HepG2 (cell line): ENCODE results near the gene CRNKL1. TPM values are rescaled to one million over a fixed set of nuclear protein-coding genes. Genes with fewer than 3 reads are reported as not detected.

Source experiments
- AHR ChIP-seq: IDR thresholded peaks from 2 replicates; pipeline ENCODE4 v1.6.1; 2018; ENCODE audit warnings: missing genetic modification reagents, missing compliant biosample characterization
- BATF2 ChIP-seq: sonication (generic); formaldehyde crosslinking; IDR thresholded peaks from 2 replicates; pipeline ENCODE4 v1.8.0; 2022; ENCODE audit warnings: mild to moderate bottlenecking, missing genetic modification reagents, moderate library complexity
- CEBPZ ChIP-seq: IDR thresholded peaks from 2 replicates; pipeline ENCODE4 v1.6.1; 2012; ENCODE audit warnings: low read length, improper control_type of control experiment
- MATR3 ChIP-seq: sonication (generic); formaldehyde crosslinking; IDR thresholded peaks from 2 replicates; pipeline ENCODE4 v1.4.0; 2020; ENCODE audit warnings: missing genetic modification reagents
- MAZ ChIP-seq, 2 experiments: sonication (generic) in 1 of 2; formaldehyde crosslinking in 1 of 2; IDR thresholded peaks; 2 replicates each; pipeline versions ENCODE4 v1.5.0 to v1.6.1; 2012 to 2020; ENCODE audit warnings: low read depth in 2 of 2, mild to moderate bottlenecking in 2 of 2, borderline replicate concordance in 1 of 2, improper control_type of control experiment in 1 of 2, low read length in 1 of 2, missing genetic modification reagents in 1 of 2, moderate library complexity in 1 of 2
- NBN ChIP-seq: fragments of 450-650 bp; conservative IDR thresholded peaks from 2 replicates; pipeline ENCODE4 v1.6.1; 2017
- PRDM10 ChIP-seq: sonication (generic); formaldehyde crosslinking; IDR thresholded peaks from 2 replicates; pipeline ENCODE4 v1.4.0; 2020; ENCODE audit warnings: low read depth, missing genetic modification reagents
- TGIF2 ChIP-seq: IDR thresholded peaks from 2 replicates; pipeline ENCODE4 v1.6.1; 2016; ENCODE audit warnings: control low read depth, missing compliant biosample characterization
- ZBTB4 ChIP-seq: sonication (generic); formaldehyde crosslinking; IDR thresholded peaks from 2 replicates; pipeline ENCODE4 v1.4.0; 2020; ENCODE audit warnings: missing genetic modification reagents, mild to moderate bottlenecking, borderline replicate concordance
- ZNF468 ChIP-seq: sonication (generic); formaldehyde crosslinking; IDR thresholded peaks from 2 replicates; pipeline ENCODE4 v1.8.0; 2022; ENCODE audit warnings: mild to moderate bottlenecking, moderate library complexity, missing genetic modification reagents
- ZNF703 ChIP-seq: sonication (generic); formaldehyde crosslinking; IDR thresholded peaks from 2 replicates; pipeline ENCODE4 v1.5.1; 2020; ENCODE audit warnings: missing genetic modification reagents, mild to moderate bottlenecking, moderate library complexity, borderline replicate concordance
- ZSCAN31 ChIP-seq: sonication (generic); formaldehyde crosslinking; IDR thresholded peaks from 2 replicates; pipeline ENCODE4 v1.5.0; 2020; ENCODE audit warnings: low read depth, mild to moderate bottlenecking, missing genetic modification reagents
- polyA plus RNA-seq, 8 experiments: library from polyadenylated mRNA; depleted of rRNA in 3 of 8; stranded (reverse) in 7 of 8; unstranded in 1 of 8; fragments of >200 nt; fragmentation: Illumina TruSeq in 4 of 8; extraction: Trizol in 4 of 8; gene quantifications; 2 replicates each; pipeline versions ENCODE4 v1.2.1 to v1.2.3, GENCODE V29; 2011 to 2016; ENCODE audit warnings: low read depth in 4 of 8, missing spikeins in 1 of 8, mixed read lengths in 1 of 8; ENCODE audit not compliant: insufficient read depth in 1 of 8
- total RNA-seq, 5 experiments: library from RNA; depleted of rRNA; stranded (reverse); fragments of >200 nt; fragmentation: Illumina TruSeq; extraction: Trizol; gene quantifications; 2 replicates each; pipeline ENCODE4 v1.2.3, GENCODE V29; 2016; ENCODE audit warnings: low read depth in 1 of 5

CRNKL1 gene
- total and polyA plus RNA-seq, 2 of the 13 experiments (the other 11 are each of a cell fraction or from before 2014, with no cell fraction given), result 12.3 to 64.5 TPM

GRCh38 chr20:19993958-19994669, 58.2 kb downstream of the CRNKL1 start (continued):
- TF ChIP-seq CEBPZ (no peak), ZNF703 (no peak), NBN (no peak), MAZ (IDR thresholded peaks at IDR 0.05; ENCODE audit: borderline replicate concordance, low read depth, low read length) (no peak), MAZ (CRISPR knock-in tag; IDR thresholded peaks at IDR 0.05; ENCODE audit: low read depth) (0 out of 2 replicates have a peak, but pooled peaks have one; percentile 23), ZSCAN31 (CRISPR knock-in tag) (no peak), AHR (CRISPR knock-in tag) (no peak), BATF2 (CRISPR knock-in tag) (no peak), MATR3 (CRISPR knock-in tag) (0 out of 2 replicates have a peak, but pooled peaks have one; percentile 30), TGIF2 (no peak), PRDM10 (CRISPR knock-in tag) (0 out of 2 replicates have a peak, but pooled peaks have one; percentile 15), ZNF468 (CRISPR knock-in tag) (no peak), ZBTB4 (no peak)
